Right ventricle myocardium inferior (tissue), 1 donor: ENCODE data around the gene SLC46A3. TPM values are rescaled to one million over a fixed set of nuclear protein-coding genes. Genes with fewer than 3 reads are reported as not detected.
"Not testable (repeated sequence)": the region's sequence is repeated elsewhere in the genome, so short reads cannot be mapped to it uniquely, and the experiment has no call there.

Experiments
- ATAC-seq: fragments of 200-7000 bp; cut with Tn5 transposase; one replicate; pipeline ENCODE4 v1.9.1; 2020; ENCODE audit warnings: mild to moderate bottlenecking, moderate library complexity
- DNase-seq: peaks from one replicate; pipeline ENCODE4 v3.0.0; 2021; ENCODE audit errors: missing footprints
- intact Hi-C: fragments of 100-400 bp; cut with DNase I; formaldehyde crosslinking; loops from one replicate; pipeline ENCODE4 v1.11.0; 2022
- long read RNA-seq: library from polyadenylated mRNA; unstranded; transcript quantifications from one replicate; pipeline ENCODE4 v2.0.0, GENCODE V29; 2021
- total RNA-seq: library from RNA; stranded (reverse); fragmentation: NEBNext Ultra II Directional; extraction: Animal tissue kit (Norgen Biotek cat#: 25700); gene quantifications from one replicate; pipeline ENCODE4 v1.2.1, GENCODE V29; 2021
- donor health status: DM: no; HTN: yes; CAD: no; lungs with severe emphysema.

The SLC46A3 gene, protein sequence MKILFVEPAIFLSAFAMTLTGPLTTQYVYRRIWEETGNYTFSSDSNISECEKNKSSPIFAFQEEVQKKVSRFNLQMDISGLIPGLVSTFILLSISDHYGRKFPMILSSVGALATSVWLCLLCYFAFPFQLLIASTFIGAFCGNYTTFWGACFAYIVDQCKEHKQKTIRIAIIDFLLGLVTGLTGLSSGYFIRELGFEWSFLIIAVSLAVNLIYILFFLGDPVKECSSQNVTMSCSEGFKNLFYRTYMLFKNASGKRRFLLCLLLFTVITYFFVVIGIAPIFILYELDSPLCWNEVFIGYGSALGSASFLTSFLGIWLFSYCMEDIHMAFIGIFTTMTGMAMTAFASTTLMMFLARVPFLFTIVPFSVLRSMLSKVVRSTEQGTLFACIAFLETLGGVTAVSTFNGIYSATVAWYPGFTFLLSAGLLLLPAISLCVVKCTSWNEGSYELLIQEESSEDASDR
- total RNA-seq = 17.4 TPM
- long read RNA-seq, transcript SLC46A3-201 (6 exons, 3,173 nt) = major isoform, 18 of 22 reads
- long read RNA-seq, partial matches to known transcripts = 0 of 22 reads
- long read RNA-seq, other reads (novel, unspliced or antisense) = 4 of 22 reads

DNA sequence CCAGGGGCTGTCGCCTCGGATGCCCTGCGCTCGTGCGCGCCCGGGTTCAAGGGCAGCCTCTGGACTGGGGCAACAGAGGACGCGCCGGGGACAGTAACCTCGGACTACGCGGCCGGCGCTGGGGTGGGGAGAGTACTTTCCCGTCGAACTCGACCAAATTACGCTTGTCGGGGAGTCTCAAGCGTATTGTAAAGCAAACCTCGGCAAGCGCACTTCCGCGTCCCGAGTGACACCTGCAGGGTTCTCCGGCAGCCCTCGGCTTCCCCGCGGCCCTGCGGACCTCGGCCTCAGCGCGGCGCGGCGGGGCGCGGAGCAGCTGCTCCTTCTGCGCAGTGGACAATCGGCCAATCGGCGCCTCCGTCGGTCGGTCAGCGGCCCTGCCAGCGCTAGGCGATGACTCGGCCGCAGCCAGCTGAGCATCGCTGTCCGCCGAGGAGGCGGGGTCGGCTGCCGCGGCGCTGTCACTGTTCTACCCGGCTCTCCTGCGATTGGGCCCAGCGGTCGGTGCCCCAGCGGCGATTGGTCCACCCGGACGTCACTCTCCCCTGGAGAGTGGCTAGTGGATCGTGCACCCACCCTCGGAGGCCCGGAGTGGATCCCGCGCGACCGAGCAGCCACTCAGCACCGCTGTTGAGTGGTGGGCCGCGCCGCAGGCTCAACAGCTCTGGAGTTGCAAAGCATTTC is at the start of gene SLC46A3:
TSS of gene SLC46A3 (minus strand) at position 428 of the 684 bp plus-strand sequence. CDS start 972 bp downstream, outside the sequence.
- ATAC-seq = peak; percentile 99
- intact Hi-C loops = loop anchor here (2.0 to 5.0 kb wide), 3 partner anchors 36 to 78 kb away; partner anchors contain the start of gene POMP
- peak; percentile 99 for DNase-seq

DNA sequence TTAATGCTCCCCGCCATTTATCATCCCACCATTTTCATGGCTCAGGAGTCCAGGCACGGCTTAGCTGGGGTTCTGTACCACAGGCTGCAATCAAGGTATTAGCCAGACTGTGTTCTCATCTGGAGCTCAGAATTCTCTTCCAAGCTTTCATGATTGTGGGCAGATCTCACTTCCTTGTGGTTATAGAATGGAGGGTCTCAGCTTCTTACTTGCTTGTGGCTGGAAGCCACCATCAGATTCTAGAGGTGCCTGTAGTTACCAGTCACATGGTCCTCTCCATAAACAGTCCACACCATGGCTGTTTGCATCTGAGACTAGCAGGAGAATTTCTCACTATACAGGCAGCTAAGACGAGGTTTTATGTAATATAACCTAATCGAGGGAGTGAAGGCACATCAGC is 45.1 kb upstream of the SLC46A3 start:
- intact Hi-C loops = no loop called here
- DNase-seq = no peak
- no peak for ATAC-seq

DNA sequence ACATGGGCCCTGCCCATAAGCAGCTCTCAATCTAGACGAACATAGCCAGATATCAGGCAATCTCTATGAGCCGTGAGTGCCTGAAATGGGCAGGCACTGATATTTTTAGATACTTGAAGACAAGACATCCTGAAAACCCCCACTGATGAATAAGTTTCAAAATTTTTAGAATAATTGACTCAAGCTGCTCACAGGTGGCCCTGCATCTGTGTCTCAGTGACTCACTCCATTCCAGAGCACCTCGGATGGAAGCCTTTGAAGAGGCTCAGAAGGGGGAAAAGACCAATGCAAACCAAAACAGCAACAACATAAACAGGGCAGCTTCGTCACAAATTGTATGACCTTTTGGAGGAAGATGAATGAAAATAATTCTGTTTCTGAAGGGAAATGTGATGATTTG is 42.8 kb upstream of the SLC46A3 start:
- DNase-seq (no peak), ATAC-seq (no peak)
- intact Hi-C loops = no loop called here

DNA sequence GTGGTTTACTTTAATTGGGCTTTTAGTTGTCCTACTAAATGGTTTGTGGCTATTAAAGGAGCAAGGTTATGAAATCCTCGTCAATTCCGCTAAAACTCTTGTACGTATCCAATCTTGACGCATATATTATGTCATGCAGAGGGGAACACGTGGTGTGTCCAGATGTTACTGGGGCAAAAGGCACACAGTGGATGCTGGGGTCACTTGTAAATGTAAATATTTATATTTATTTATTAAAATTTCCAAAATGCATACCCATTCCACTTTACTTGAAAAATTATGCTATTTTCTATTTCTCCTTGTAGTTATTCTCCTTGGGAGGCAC is 36.7 kb upstream of the SLC46A3 start:
- intact Hi-C loops = loop anchor here (2.0 kb wide), 2 partner anchors 37 to 41 kb away; partner anchors contain the start of gene SLC46A3
- ATAC-seq = no peak
- no peak for DNase-seq

DNA sequence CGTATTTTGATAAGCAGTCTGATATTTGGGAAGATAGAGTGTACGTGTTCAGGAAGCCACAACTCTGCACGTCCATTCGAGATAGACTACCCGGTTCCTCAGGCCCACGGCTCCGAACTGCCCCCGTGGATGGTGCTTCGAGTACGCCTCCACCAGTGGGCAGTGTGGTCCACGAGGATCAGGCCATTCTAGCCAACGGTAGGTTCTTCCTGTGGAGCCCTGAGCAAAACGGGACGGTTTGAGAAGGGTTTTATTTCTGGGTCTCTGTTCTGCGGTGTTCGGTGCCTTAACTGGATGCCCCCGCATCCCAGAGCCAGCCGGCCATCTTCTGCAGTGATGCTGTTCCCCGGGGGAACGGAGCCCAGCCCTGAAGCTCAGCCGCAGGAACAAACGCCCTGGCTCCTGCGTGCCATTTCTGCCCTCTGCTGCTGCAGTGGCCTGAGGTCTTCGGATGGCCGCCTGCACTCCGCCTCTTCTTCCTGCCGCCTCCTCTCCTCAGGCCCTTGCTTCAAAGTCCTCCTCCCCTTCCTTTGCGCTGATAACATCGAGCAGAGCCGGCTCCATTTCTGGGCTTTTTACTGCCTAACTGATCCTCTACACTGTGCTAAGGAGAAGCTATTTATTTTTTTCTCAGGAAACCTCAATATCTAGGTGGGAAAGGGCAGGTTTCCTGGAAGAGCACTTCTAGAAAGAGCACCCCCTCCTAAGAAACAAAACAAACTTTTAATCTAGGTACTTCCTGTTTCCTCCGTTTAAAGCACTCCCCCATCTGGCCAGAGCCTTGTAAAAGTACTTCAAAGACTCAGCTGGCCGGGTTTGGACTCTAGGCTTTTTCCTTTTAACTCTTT is 36.2 kb upstream of the SLC46A3 start:
- DNase-seq (no peak), ATAC-seq (peak; percentile 42)
- intact Hi-C loops = loop anchor here (2.0 kb wide), 2 partner anchors 36 to 42 kb away; partner anchors contain the start of gene SLC46A3

DNA sequence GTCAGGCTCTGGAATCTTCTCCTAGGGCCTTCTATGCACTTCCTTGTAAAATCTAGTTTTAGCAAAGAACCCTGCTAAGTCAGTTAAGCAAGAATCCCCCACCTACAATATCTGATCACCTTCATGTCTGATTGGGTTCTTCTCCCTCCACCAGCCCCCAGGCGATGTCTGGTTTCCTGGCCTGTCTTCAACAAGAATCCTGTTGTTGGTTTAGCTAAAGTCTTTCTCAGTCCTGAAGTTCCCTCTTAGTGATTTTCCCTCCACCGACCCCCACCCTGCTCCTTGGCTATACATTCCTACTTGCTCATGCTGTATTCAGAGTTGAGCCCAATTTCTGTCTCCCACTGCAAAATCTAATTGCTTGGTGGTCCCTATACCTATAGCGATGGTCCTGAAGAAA is 35.2 kb upstream of the SLC46A3 start:
- no peak for ATAC-seq
- intact Hi-C loops = loop anchor here (2.0 kb wide), 2 partner anchors 35 to 43 kb away; partner anchors contain the start of gene SLC46A3

DNA sequence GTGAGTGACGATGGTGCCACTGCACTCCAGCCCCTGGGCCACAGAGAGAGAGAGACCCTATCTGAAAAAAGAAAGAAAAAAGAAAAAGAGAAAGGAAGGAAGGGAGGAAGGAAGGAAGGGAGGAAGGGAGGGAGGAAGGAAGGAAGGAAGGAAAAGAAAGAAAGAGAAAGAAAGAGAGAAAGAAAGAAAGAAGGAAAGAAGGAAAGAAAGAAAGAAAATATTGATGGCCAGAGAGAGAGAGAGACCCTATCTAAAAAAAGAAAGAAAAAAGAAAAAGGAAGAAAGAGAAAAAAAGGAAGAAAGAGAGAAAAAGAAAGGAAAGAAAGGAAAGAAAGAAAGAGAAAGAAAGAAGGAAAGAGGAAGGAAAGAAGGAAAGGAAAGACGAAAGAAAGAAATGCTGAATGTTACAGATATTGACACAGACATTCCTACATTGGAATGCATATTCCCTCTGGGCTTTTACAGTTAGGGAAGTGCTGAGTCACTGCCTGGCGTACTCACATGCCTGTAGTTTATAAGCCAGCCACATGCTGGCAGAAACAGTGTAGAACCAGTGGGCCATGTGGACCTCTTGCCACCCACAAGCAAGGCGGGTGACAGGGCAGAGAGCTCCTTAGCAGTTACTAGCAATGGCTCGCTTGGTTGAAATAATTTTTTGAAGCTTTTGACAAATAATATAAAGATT is 34.6 kb upstream of the SLC46A3 start:
- peak; percentile 69 for ATAC-seq
- intact Hi-C loops = no loop called here
- peak; percentile 78 for DNase-seq

More for the DNA sequence above, 35.2 kb upstream of the SLC46A3 start:
- DNase-seq = no peak

DNA sequence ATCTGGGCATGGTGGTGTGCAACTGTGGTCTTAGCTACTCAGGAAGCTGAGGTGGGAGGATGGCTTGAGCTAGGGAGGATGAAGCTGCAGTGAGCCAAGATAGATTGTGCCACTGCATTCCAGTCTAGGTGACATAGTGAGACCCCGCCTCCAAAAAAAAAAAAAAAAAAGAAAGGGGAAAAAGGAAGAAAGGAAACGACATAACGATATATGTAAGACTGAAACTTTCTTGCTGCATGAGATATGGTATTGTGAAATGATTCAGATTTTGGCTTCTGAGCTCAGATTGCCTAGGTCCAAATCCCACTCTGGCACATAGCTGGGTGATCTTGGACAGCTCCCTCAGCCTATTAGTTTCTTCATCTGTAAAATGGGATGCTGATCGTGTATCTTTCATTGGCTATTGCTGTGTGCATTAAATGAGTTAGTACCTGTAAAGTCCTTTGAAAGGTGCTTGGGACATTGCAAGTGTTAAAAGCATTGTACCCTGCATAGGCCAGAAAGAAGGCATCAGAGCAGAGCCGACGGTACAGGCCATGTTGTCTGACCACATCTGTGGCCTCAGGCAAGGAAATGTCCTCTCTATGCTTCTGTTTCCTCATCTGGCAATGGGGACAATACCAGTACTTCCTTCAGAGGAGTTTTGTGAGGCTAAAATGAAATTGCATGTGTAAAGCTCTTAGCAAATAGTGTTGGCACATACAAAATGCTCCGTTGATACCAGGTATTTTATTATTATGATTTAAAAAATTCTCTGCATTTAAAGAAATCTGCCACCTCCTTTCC is 32.6 kb upstream of the SLC46A3 start:
- ATAC-seq (no peak), DNase-seq (no peak)
- intact Hi-C loops = no loop called here

DNA sequence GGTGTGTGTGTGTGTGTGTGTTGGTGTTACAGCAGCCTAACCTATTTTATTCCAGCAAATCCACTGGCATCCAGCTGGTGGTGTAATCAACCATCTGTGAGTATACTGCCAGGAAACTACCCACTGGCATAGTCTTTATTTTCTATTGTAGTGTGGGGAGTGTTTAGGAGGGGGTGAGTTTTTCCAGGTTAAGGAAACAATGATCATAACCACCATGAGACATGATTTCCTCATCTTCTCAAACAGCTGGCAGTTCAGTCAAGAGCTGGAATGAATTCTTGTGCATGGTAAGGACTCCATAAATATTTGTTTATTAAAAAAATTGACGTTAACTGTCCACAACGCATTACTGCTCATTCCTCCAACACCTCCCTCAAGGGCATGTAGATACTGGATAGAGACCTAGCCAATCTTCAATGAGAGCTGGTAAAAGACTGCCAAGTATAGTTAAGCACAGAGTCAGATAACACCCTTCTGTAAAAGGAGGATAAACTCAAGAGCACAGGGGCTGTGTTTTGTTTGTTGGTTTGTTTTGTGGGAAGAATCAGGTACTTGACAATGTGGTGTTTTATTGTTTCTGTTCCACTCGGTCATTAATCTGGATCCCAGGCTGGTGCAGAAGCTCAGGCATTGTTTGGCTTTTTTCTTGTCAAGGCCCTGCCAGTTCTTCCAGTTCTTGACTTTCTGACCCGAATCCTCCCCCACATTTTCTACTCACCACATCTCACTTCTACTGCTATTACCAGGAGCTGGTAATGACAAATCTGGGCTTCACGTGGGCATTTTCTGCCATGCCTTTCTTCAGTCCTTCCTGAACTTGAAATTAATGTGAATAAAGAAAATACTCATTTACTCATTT is 31.6 kb upstream of the SLC46A3 start:
- intact Hi-C loops = no loop called here
- DNase-seq = no peak
- ATAC-seq = peak; percentile 21

DNA sequence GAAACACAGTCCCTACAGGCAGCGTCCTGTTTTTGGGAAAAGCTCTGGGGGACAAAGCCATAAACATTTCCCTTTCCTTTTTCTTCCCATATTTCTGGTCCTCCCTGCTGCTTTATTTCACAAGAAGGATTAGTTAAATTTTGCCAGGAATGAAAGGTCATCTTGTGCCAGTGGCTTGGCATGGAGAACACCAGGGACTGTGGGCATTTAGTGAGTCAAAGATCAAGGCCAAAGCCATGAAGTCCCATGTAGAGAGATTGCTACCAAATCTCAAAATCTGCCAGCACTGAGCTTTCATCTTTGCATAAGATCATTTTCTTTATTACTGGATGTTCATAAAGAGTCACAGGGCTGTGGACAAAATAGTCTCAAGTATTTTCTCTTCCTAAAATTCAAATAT is 29.1 kb upstream of the SLC46A3 start:
- DNase-seq = no peak
- no peak for ATAC-seq
- intact Hi-C loops = no loop called here

DNA sequence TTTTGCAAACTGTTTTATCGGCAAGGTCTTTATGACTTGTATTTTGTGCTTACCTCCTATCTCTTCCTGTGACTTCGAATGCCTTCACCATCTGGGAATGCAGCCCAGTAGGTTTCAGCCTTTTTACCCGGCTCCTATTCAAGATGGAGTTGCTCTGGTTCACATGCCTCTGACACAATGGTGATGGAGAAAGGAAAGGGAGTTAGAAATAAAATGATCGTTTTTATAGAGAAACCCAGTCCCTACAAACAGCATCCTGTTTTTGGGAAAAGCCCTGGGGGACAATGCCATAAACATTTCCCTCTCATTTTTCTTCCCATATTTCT is 27.5 kb upstream of the SLC46A3 start:
- intact Hi-C loops = no loop called here
- no peak for ATAC-seq
- DNase-seq = no peak

DNA sequence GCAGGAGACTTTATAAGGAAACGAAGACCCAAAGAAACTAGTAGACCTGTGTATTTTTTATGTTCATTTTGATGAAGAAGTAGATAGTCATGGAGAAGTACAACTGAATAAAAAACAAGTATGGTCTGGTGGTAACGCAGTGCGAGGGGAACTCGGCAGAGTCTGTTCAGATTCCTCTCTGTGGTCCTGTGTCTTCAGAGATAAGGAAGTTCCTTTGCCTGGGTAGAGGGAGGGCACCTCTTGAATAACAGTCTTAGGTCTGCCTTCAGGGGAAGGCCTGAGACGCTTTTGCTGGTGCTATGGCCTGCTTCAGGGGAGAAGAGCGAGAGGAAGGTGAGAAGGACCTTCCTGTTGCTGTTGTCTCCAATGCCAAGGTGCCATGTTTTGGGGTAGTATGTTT is 25.9 kb upstream of the SLC46A3 start:
- DNase-seq = no peak
- intact Hi-C loops = no loop called here
- no peak for ATAC-seq

DNA sequence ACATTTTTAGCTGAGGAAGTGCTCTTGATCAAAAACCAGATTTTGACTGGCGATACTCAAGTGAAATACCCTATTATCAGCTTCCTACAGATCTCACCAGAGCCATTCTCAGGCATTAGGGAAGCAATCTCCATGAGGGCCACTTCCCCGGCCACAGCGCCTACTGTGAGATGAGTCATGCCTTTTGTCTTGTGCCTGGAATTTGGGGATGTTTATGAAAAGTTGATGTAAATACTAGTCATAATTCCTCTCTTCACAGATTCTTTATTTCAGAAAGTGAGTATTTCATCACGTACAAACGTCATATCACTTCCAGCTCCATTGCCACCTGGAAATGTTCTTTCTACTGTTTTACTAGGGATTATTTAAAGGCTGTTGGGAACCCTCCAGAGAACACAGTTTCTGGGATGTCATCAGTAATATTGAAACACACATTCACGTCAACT is 25.3 kb upstream of the SLC46A3 start:
- no peak for DNase-seq
- intact Hi-C loops = no loop called here
- no peak for ATAC-seq

DNA sequence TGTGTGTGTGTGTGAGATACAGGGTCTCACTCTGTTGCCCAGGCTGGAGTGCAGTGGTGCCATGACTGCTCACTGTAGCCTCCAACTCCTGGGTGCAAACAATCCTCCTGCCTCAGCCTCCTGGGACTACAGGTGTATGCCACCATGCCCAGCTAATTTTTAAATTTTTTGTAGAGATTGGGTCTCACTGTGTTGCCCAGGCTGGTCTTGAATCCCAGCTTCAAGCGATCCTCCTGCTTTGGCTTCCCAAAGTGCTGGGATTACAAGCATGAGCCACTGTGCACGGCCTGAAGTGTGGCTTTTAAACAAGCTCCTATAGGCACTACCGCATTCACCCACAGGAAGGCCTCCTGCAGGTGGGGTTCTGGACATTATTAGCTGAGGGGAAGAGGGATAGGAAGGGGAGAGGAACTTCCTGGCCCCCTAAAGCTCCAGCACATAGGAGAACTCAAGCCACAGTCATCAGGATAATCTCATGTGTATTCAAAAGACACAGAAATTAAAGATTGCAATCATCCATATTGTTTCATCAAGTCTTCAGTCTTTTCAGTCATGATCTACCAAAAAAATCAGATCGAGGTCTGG is 24.8 kb upstream of the SLC46A3 start:
- intact Hi-C loops = no loop called here
- DNase-seq (no peak), ATAC-seq (no peak)

DNA sequence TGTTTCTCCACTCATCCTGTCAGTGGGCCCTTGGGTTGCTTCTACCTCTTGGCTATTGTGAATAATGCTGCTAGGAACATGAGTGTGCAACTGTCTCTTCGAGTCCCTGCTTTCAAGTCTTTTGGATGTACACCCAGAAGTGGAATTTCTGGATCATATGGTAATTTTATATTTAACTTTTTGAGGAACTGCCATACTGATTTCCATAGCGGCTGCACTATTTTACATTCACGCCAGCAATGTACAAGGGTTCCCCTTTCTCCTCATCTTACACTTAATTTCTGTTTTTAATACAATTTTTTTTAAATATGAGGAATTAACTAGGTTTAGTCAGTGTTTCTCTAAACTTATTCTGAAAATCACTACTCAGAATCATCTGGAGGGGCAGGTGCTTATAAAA is 24.2 kb upstream of the SLC46A3 start:
- no peak for ATAC-seq
- DNase-seq = no peak
- intact Hi-C loops = no loop called here

DNA sequence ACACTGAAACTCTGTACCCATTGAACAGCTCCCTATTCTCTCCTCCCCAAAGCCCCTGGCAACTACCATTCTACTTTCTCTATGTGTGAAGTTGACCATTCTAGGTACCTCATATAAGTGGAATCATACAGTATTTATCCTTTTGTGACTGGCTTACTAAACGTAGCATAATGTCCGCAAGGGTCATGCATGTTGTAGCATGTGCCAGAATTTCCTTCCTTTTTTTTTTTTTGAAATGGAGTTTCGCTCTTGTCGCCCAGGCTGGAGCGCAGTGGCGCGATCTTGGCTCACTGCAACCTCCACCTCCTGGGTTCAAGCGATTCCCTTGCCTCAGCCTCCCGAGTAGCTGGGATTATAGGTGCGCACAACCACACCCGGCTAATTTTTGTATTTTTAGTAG is 23.7 kb upstream of the SLC46A3 start:
- ATAC-seq, intact Hi-C loops, DNase-seq: not testable (repeated sequence)
